ENCODE data around the gene INF2.

DNA sequence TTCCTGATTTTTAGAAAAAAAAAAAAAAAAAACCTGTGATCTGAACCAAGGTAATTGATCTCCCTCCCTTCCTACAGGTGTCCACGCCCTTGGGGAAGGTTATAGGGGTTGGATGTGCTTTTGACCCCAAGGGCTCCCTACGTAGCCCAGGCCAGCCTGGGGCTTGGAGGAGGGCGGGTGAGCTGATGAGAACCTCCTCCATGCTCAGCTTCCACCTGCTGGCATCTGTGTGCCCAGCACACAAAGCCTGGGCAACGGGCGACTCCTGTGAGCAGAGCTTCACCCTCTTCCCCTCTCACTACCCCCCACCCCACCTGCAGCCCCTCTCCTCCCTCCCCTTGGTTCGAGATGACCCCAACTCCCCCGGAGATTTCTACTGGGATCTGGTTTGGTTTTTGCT, 25.3 kb upstream of the INF2 start:
- TF ChIP-seq CTCF (IDR thresholded peaks at IDR 0.05): no peak
- TF ChIP-seq EZH2 (IDR thresholded peaks at IDR 0.05): no peak

All from neural progenitor cell (in vitro differentiated cells).